ENCODE data around the gene ASXL1. TPM values are rescaled to one million over a fixed set of nuclear protein-coding genes. Genes with fewer than 3 reads are reported as not detected.
"Not testable (repeated sequence)": the region's sequence is repeated elsewhere in the genome, so short reads cannot be mapped to it uniquely, and the experiment has no call there.

Gene ASXL1
- polyA plus RNA-seq, 1 of the 3 experiments (the other 2 are of a cell fraction), result 36.6 TPM

- Histone ChIP-seq H3K79me2 (ENCODE audit: insufficient read depth) (no peaks in the 10 kb centered on the region), H3K9ac (no peak overlapping the region), H3F3A (replicated peaks; ENCODE audit: insufficient read depth) (no peaks in the 10 kb centered on the region), H3K4me2 (no peak overlapping the region), H3K4me1 (ENCODE audit: control insufficient read depth in 1 of 2, insufficient read depth in 2 of 2, low read depth in 1 of 2, low read length in 1 of 2) (peaks cover 0 to 2% of the 10 kb centered on the region in 2 experiments; a peak in 1 of 4 replicates), H2AFZ (ENCODE audit: low read depth) (no peak overlapping the region), H3K27me3 (ENCODE audit: insufficient read depth) (no peaks in the 10 kb centered on the region), H3K27ac (ENCODE audit: low read depth in 2 of 2, low read length in 1 of 2) (no peak overlapping the region), H3K36me3 (replicated peaks in 1 of 2; ENCODE audit: control insufficient read depth in 1 of 2, insufficient read depth in 2 of 2, low read length in 1 of 2) (peaks cover 0 to 7% of the 10 kb centered on the region in 2 experiments), H3K4me3 (ENCODE audit: low read depth in 2 of 2, low read length in 1 of 2) (no peak overlapping the region), H4K20me1 (ENCODE audit: insufficient read depth) (no peaks in the 10 kb centered on the region), H3K9me2 (no peaks in the 10 kb centered on the region), H3K9me3 (no peaks in the 10 kb centered on the region)
- no peak for TF ChIP-seq FOXJ3 (CRISPR knock-in tag; IDR thresholded peaks at IDR 0.05)
- TF ChIP-seq POLR2AphosphoS5 (IDR thresholded peaks at IDR 0.05; ENCODE audit: low read depth, low read length), result no peak
- no peak for TF ChIP-seq SIN3A (IDR thresholded peaks at IDR 0.05; ENCODE audit: borderline replicate concordance, low read depth, low read length)
- TF ChIP-seq MXI1 (IDR thresholded peaks at IDR 0.05; ENCODE audit: low read depth, low read length), result no peak
- 64% methylated on average over 2 of the region's 2 CpGs for whole genome bisulfite sequencing (ENCODE audit: low lambda C conversion rate)
- DNase-seq, result no peak
- POLR2A ChIA-PET, result no interaction called here
- CTCF ChIA-PET, result interaction anchor here (1.3 kb wide), 1 partner anchor 118 kb away, joined by 6 read pairs; no protein-coding TSS in a partner anchor
Measured at GRCh38 chr20:32339116-32339515, 19.0 kb upstream of the ASXL1 start.

GRCh38 chr20:32341053-32341452 is 17.1 kb upstream of the ASXL1 start:
- H3K4me1 ChIP-seq (ENCODE audit: control insufficient read depth in 1 of 2, insufficient read depth in 2 of 2, low read depth in 1 of 2, low read length in 1 of 2); H3K79me2 ChIP-seq (ENCODE audit: insufficient read depth); H2AFZ ChIP-seq (ENCODE audit: low read depth); H3K27ac ChIP-seq (ENCODE audit: low read depth in 2 of 2, low read length in 1 of 2); H4K20me1 ChIP-seq (ENCODE audit: insufficient read depth); H3K9me3 ChIP-seq; H3K27me3 ChIP-seq (ENCODE audit: insufficient read depth); CTCF ChIA-PET; H3F3A ChIP-seq (replicated peaks; ENCODE audit: insufficient read depth); H3K9me2 ChIP-seq; H3K4me3 ChIP-seq (ENCODE audit: low read depth in 2 of 2, low read length in 1 of 2); POLR2A ChIA-PET; H3K36me3 ChIP-seq (replicated peaks in 1 of 2; ENCODE audit: control insufficient read depth in 1 of 2, insufficient read depth in 2 of 2, low read length in 1 of 2); DNase-seq; H3K9ac ChIP-seq; H3K4me2 ChIP-seq: not testable (repeated sequence)
- 96% methylated on average over 2 of the region's 2 CpGs for WGBS (ENCODE audit: low lambda C conversion rate)

- POLR2A ChIA-PET, result no interaction called here
- no peak overlapping the region for H2AFZ ChIP-seq (ENCODE audit: low read depth)
- DNase-seq, result no peak
- no peak overlapping the region for H3K9ac ChIP-seq
- no peaks in the 10 kb centered on the region for H4K20me1 ChIP-seq (ENCODE audit: insufficient read depth)
- no peaks in the 10 kb centered on the region for H3K27me3 ChIP-seq (ENCODE audit: insufficient read depth)
- WGBS (ENCODE audit: low lambda C conversion rate), result 76% methylated on average over 3 of the region's 3 CpGs
- no peaks in the 10 kb centered on the region for H3F3A ChIP-seq (replicated peaks; ENCODE audit: insufficient read depth)
- H3K4me2 ChIP-seq, result no peak overlapping the region
- no peaks in the 10 kb centered on the region for H3K36me3 ChIP-seq (replicated peaks in 1 of 2; ENCODE audit: control insufficient read depth in 1 of 2, insufficient read depth in 2 of 2, low read length in 1 of 2)
- H3K4me3 ChIP-seq (ENCODE audit: low read depth in 2 of 2, low read length in 1 of 2), result no peak overlapping the region
- no peaks in the 10 kb centered on the region for H3K79me2 ChIP-seq (ENCODE audit: insufficient read depth)
- H3K4me1 ChIP-seq (ENCODE audit: control insufficient read depth in 1 of 2, insufficient read depth in 2 of 2, low read depth in 1 of 2, low read length in 1 of 2), result peaks cover 0 to 2% of the 10 kb centered on the region in 2 experiments; a peak in 1 of 4 replicates
- H3K9me3 ChIP-seq, result no peaks in the 10 kb centered on the region
- no peaks in the 10 kb centered on the region for H3K9me2 ChIP-seq
- CTCF ChIA-PET, result no interaction called here
- no peak overlapping the region for H3K27ac ChIP-seq (ENCODE audit: low read depth in 2 of 2, low read length in 1 of 2)
- TF ChIP-seq FOXJ3 (CRISPR knock-in tag; IDR thresholded peaks at IDR 0.05) (no peak), RXRA (IDR thresholded peaks at IDR 0.05; ENCODE audit: borderline replicate concordance, low read depth) (no peak), RFX5 (IDR thresholded peaks at IDR 0.05; ENCODE audit: low read length) (no peak), MAX (IDR thresholded peaks at IDR 0.05; ENCODE audit: low read depth) (no peak), CTCF (IDR thresholded peaks at IDR 0.05) (no peak), CHD2 (IDR thresholded peaks at IDR 0.05; ENCODE audit: low read length, partially characterized antibody) (no peak), GATA2 (CRISPR knock-in tag; IDR thresholded peaks at IDR 0.05) (no peak), FOSL2 (IDR thresholded peaks at IDR 0.05; ENCODE audit: borderline replicate concordance, low read depth) (no peak), YY1 (IDR thresholded peaks at IDR 0.05; ENCODE audit: low read depth) (no peak), EZH2phosphoT487 (IDR thresholded peaks at IDR 0.05; ENCODE audit: borderline replicate concordance, low read depth) (no peak), SIN3A (IDR thresholded peaks at IDR 0.05; ENCODE audit: borderline replicate concordance, low read depth, low read length) (no peak), SMC3 (IDR thresholded peaks at IDR 0.05; ENCODE audit: low read depth, low read length) (no peak), RCOR1 (IDR thresholded peaks at IDR 0.05; ENCODE audit: low read length) (no peak), TEAD4 (IDR thresholded peaks at IDR 0.05; ENCODE audit: borderline replicate concordance, insufficient read depth) (no peak), NFIC (IDR thresholded peaks at IDR 0.05; ENCODE audit: borderline replicate concordance) (no peak)
- TF ChIP-seq, protein P1, sequence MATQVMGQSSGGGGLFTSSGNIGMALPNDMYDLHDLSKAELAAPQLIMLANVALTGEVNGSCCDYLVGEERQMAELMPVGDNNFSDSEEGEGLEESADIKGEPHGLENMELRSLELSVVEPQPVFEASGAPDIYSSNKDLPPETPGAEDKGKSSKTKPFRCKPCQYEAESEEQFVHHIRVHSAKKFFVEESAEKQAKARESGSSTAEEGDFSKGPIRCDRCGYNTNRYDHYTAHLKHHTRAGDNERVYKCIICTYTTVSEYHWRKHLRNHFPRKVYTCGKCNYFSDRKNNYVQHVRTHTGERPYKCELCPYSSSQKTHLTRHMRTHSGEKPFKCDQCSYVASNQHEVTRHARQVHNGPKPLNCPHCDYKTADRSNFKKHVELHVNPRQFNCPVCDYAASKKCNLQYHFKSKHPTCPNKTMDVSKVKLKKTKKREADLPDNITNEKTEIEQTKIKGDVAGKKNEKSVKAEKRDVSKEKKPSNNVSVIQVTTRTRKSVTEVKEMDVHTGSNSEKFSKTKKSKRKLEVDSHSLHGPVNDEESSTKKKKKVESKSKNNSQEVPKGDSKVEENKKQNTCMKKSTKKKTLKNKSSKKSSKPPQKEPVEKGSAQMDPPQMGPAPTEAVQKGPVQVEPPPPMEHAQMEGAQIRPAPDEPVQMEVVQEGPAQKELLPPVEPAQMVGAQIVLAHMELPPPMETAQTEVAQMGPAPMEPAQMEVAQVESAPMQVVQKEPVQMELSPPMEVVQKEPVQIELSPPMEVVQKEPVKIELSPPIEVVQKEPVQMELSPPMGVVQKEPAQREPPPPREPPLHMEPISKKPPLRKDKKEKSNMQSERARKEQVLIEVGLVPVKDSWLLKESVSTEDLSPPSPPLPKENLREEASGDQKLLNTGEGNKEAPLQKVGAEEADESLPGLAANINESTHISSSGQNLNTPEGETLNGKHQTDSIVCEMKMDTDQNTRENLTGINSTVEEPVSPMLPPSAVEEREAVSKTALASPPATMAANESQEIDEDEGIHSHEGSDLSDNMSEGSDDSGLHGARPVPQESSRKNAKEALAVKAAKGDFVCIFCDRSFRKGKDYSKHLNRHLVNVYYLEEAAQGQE (IDR thresholded peaks at IDR 0.05; ENCODE audit: low read depth, low read length), result no peak
Measured at GRCh38 chr20:32343439-32343838, 14.7 kb upstream of the ASXL1 start.
